ENCODE results near the gene WDR5.

Gene WDR5

DNA sequence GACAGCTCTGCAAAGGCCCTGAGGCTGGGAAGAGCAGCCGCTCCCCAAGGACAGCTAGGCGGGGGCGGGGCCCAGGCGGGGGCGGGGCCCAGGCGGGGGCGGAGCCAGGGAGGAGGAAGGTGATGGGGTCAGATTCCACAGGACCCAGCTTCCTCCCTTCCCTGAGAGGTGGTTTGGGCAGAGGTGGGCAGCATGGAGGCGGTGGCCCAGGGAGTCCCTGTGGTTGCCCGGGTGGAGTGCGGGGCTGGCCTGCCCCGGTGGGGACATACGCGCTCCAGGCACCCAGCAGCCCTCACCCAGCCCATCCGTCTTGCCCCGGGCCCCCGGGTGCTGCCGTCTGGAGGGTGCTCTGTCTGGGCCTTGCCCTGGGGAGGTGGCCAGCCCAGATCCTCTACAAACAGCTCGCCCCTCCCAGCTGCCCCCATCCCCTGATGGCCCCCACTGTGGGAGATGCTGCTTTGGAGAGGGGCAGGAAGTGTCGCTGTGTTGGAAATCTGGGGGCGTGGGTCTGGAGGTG, 39.5 kb downstream of the WDR5 start:
- DNase-seq: no peak

DNA sequence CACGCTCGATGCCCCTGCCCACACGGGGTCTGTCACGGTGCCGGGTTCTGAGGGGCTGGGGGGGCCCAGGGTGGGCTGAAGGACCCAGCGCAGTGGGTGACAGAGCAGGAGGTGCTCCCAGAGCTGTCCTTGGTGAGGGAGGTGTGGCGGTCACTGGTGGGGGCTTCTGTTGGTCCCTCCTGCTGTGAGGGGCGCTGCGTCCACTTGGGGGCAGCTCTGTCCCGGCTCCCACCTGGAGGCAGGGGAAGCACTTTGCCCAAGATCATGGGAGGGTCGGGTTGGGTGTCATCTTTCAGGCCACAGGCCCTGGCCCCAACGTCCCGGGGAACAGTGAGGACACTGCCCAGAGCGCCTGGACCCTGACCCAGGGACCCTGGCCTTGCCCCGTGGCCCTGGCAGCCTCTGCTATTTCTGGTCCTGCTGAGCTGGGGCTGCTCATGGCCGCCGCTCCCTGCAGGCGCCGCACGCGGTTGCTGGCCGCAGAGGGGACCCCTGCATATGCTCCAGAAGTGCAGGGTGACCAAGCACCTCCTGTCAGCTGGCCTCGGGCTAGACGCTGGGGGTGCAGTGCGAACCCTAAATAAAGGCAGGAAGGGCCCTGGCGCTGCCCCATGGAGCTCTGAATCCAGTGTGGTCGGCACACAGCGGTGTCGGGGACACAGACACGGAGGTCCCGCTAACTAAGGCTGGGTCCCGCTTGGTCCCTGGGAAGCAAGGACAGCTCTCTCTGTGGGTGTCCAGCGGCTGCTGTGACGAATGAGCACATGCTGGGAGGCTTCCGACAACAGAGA, 40.1 kb downstream of the WDR5 start:
- DNase-seq: no peak

DNA sequence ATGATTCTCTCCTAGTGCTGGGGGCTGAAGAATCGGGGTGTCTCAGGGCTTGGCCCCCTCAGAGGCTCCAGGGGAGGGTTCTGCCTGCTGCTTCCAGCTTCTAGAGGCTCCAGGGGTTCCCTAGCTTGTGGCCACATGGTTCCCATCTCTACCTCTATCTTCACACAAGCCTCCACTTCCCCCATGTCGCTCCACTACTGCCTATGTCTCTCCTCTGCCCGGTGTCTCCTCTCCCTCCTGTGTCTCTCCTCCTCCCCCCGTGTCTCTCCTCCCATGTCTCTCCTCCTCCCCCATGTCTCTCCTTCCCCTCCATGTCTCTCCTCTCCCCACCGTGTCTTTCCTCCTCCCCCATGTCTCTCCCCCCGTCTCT, 40.7 kb downstream of the WDR5 start:
- no peak for DNase-seq

DNA sequence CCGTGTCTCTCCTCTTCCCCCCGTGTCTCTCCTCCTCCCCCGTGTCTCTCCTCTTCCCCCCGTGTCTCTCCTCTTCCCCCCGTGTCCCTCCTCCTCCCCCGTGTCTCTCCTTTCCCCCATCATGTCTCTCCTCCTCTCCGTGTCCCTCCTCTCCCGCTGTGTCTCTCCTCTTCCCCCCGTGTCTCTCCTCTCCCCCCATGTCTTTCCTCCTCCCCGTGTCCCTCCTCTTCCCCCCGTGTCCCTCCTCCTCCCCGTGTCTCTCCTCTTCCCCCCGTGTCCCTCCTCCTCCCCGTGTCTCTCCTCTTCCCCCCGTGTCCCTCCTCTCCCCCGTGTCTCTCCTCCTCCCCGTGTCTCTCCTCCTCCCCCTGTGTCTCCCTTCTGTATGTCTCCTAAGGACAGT, 41.3 kb downstream of the WDR5 start:
- DNase-seq: no peak

DNA sequence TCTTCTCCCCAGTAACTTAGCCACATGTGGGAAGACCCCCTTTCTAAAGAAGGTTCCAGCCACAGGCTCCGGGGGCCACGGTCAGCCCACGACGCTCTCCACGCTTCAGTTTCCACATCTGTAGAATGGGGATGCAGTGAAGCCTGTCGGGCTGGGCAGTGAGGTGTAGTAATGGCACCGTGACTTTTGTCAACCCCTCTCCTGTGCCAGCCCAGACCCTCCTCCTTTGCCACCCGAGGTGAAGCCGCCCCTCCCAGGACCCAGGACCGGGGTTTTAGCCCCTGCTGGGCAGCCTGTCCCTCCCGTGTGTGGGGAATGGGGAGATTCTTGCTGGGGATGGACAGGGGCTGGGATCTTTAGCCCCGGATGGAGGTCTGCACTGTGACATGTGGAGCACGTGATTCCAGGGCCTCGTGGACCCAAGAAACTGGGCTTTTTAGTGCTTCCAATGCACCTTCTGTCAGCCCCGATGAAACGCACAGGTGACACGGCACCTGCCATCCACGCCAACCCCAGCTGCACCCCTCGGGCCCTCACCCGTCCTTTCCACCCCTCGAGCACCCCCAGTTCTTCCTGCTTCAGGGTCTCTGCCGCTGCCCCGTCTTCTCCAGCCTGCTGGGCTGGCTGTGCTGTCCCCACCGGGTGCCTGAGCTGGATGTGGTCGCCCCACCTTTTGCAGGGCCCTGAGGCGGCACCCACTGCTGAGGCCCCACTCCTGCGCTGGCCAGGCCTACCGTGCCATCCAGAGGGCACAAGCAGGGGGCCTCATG, 41.9 kb downstream of the WDR5 start:
- no peak for DNase-seq

DNA sequence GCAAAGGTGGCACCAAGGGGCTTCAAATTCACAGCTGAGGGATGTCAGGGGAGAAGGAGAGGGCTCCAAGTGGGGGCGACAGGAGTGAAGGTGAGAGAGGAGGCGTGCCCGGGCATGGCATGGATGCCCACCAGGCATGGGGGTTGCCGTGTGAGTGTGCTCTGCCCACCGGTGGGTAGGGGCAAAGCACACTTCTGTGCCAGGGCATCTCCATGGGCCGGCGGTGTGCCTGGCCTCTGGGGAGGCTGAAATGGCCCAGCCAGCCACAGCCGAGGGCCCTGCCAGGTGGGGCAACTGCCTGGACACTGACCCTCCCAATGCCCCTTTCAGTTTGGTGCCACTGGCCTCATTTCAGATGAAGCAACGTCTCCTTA, 42.5 kb downstream of the WDR5 start:
- DNase-seq: no peak

DNA sequence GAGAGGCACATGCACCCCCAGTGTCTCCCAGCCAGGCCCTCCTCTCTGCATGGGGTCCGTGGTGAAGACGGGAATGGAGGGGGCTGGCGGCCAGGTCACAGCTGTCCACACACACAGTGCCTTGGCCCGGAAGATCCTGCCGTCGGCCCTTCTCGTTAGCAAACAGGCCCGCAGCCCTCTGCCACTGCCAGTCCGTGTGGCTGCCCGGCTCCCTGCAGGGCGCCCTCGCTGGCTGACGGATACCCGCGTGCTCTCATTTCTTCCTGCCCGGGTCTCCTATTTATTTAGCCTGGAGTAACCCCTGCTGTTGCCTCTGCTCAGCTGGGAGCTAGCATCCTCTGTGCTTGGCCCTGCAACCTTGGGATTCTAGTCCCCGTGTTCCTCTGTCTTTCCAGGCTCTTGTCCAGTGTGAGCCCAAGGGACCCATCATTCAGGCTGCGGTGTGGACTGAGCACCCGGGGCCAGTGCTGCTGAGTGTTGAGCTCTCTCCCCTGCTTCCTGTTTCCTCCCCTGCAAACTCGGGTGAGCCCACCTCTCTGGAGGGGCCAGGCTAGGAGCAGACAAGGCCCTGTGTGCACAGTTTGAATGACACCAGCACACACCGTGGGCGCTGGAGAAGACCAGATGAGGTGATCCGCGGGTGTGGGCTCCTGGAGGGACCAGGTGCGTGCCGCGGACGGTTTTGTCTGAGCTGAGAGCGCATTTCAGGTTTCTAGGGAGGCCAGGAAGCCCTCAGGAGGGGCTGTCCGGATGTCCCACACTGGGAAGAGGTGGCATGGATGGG, 43.1 kb downstream of the WDR5 start:
- no peak for DNase-seq

DNA sequence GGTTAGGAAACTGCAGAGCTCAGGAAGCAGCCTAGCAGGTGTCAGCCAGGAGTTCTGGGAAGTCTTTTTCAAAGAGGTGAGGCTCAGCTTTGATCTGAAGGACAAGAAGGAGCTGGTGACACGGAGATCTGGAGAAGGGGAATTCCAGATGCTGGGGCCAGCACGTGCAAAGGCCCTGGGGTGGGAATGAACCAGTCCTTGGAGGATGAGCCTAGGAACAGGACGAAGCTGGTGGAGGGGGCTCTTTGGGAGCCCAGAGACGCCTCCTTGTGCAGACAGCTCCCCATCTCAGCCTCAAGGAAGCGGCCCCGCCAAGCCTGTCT, 43.7 kb downstream of the WDR5 start:
- DNase-seq: no peak

DNA sequence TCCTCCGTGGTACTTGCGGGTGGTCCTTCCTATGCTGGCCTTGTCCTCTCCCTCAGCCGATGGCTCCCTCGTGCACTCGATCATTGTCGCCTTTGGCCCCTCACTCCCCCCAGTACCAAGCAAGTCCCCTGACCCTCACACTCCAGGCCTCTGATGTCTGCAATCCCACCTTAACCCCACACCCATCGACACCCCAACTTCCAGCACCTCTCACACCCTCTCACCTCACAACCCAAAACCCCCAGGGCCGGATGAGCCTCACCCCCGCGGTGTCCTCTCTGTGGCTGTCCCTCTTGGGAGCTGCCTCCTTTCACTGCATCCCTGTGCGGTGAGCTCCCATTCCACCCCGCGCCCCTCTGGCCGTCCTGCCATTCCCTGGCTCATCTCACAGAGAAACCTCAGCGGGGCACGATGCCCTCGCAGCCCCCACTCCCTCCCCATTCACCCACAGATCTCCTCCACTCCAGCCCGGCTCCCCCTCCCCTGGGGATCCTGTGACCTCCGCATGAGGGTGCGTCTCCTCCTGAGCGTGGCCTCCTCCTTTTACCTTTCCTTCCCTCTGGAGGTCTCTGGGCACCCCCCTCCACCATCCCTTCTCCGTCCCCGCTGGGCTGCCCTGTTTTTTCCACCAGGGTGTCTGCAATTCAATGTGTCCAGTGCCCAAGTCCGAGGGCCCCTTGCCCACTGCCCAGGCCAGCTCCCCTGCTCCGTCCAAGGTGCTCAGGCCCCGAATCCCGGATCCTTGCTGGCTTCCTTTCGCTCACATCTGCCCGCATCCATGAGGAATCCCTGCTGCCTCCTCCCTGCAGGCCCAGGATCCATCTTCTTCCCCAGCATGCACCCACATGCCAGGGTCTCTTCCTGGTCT, 44.3 kb downstream of the WDR5 start:
- DNase-seq: no peak

DNA sequence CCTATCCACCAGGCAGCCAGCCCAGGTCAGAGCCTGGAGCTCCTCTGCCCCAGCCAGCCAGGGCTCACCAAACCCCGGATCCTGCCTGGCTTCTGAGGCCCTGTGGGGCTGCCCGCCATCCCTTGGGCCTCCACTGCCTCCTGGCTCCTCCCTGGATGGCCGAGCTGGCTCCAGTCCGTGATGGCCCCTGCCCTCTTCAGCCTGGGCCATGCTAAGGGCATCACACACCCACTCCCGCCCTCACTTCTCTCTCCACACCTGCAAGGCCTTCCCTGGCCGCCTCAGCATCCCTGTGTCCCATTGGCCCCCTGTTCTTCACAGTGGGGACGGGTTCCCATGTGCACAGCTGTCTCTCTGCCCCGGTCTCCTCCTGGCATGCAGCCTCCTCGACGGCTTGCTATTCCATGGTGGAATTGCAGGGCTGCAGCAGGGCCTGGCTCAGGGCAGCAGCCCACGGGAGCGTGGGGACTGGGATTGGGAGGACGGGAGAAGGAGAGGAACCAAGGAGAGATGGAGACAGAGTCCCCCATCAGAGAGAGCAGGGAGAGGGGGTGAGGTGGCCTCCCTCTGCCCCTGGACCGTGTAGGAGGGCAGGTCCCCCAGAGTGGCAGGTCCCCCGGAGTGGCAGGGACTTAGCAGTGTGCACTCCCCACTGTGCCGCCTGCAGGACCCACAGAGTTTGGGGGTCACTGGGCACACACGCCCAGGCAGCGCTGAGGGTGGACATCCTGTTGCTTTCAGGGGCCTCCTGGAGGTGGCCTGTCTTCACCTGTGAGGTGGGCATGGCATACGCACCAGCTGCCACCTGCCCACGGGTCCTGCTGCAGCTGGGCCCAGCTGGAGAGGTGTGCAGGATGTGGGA, 45.1 kb downstream of the WDR5 start:
- DNase-seq: no peak

DNA sequence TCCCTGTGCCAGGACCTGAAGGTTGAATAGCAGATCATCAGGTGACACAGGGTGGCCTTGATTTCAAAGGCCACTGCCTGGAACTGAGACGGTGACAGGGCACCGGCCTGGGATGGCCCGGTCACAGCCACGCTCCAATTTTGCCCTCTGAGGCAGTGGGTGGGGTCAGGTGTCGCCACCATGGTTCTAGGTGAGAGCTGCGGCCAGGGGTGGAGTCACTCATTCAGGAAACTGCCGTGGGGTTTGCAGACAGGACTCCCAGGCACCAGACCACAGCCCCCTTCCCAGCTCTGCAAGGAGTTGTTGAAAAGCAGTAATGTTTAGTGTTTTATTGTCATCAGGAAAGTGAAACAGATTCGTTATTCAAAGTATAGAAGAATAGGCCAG, 45.8 kb downstream of the WDR5 start:
- DNase-seq: no peak

DNA sequence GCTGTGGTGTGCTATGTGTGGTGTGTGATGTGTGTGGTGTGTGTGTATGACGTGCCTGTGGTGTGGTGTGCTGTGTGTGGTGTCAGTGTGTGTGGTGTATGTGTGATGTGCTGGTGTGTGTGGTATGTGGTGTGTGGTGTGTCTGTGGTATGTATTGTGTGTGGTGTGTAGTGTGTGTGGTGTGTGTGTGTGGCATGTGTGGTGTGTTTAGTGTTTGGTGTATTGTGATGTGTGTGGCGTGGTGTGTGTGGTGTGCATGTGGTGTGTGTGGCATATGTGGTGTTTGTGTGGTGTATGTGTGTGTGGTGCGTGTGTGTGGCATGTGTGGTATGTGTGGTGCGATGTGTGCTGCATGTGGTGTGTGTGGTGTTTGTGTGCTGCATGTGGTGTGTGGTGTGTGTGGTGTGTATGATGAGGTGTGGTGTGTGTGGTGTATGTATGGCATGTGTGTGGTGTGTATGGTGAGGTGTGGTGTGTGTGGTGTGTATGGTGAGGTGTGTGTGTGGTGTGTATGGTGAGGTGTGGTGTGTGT, 46.7 kb downstream of the WDR5 start:
- no peak for DNase-seq

DNA sequence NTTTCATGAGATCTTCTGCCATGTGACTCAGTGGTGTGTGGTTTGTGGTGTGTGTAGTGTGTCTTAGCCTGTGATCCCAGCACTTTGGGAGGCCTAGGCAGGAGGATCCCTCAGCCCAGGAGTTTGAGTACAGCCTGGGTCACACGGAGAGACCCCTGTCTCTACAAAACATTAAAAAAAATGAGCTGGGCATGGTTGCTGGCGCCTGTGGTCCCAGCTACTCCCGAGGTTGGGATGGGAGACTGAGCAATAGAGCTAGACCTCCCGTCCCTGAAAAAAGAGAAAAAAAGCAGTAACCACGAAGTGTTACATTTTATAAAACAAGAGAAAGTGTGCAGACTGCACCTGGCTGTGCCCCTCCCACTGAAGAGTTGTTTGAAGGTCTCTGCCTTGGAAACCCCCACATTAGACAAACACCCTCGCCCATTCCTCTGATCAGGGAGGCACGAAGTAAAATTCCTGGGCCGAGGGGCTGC, 49.7 kb downstream of the WDR5 start:
- DNase-seq: no peak

DNA sequence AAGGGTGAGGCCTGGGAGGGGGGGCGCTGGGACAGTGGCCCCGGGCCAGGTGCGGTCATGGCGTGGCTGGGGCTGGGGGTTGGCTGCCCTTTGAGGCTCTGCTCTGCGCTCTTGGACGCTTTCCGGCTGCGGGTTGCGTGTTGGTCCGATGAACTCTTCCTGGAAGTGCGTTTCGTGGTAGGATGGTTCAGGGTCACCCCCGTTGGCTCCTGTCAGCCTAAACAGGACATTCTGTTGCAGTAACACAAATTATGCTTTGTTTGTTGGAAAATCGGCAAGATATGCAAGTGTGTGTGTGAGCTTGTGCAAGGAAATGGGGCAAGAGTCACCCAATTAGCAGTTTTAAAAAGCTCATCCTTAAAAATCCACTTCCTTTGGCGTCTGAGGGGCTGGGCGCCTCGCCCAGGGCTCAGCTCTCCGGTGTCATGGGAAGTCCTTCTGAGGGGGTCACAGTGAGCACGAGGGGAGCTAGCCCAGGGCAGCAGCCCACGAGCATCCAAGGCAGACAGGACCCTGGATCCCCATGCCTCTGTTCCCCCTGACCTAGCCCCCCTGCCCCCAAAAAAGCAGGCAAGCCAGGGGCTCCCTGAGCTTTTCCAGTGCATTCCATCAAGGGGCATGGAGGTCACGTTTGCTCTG, 50.7 kb downstream of the WDR5 start:
- no peak for DNase-seq

DNA sequence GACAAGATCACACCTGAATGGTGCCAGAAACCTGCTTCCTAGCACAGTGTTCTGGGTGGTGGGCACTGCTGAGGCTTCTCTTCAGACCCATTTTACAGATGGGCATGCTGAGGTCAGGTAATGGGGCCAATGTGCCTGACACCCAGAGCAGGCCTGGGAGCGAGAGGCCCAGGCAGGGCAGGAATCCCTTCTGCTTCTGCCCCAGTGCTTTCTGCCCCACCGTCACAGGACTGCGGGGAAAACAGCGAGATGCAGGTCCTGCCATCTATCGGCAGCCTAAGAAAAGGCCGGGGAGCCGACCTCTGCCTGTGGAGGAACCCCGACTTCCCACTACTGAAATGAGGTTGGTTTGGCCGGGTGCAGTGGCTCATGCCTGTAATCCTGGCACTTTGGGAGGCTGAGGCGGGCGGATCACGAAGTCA, 51.2 kb downstream of the WDR5 start:
- no peak for DNase-seq

DNA sequence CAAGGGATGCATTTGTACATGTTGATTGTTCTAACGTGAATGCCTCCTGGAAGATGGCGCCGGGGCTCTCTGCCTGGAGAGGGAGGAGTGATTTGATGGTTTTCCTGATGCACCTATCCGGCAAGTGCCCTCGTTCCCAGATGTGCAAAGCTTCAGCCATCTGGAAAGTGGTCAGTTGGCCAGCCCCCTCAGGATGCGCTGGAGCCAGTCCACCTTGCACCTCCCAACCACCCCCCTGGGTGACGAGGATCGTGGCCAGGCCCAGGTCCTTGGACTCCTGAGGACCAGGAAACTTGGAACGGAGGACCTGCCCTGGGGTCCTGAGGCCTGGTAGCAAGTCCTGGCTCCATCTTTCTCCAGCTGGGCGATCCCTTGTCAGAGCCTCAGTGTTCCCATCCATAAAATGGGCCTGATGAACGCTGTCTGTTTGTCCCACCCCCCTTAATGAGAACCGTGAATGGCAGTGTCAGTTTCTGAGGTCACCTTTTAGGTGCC, 52.1 kb downstream of the WDR5 start:
- DNase-seq: no peak

DNA sequence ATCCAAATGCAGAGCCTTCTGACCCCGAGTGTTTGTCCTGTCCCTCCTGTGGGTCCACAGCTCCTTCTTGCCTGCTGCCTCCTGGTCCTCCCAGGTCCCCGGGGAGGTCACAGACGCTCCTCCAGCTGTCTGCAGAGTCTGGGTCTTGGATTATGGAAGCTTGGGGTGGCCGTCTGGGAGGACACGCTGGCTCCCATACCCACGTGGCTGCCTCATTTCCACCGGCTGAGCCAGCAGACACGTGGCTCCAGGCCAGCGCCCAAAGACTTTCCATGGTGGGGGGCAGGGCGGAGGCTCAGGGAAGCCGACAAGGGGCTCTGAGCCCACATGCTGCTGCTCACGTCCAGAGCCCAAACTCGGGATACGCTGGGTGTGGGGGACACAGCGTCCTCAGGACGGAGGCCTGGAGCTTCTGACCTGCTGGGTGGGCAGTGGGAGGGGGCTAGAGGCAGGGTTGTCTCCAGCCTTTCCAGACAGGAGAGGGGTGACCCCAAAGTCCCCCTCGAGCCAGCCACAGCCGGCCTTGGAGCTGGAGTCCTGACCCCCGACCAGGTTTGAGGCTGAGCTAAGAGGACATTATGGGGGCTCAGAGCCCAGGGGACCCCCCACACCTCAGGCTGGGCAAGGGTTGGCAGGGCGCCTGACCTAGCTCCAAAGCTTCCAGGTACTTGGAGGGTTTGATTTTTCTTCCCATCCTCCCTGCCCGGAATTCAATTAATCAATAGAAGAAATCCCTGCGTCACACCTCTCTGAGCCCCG, 52.7 kb downstream of the WDR5 start:
- no peak for DNase-seq

DNA sequence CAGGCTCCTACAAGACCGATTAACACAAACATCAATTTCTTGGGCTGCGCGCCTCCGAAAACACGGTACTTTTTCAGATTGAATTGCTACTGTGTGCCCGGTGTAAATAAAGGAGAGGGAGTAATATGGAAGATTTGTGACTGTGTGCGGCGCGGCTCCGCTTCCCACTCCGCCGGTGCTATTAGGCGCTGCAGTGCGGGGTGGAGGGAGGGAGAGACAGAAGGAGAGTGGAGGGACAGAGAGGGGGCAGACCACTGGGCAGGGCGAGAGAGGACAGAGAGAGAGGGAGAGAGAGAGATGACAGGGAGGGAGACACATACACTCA, 53.2 kb downstream of the WDR5 start:
- no peak for DNase-seq

DNA sequence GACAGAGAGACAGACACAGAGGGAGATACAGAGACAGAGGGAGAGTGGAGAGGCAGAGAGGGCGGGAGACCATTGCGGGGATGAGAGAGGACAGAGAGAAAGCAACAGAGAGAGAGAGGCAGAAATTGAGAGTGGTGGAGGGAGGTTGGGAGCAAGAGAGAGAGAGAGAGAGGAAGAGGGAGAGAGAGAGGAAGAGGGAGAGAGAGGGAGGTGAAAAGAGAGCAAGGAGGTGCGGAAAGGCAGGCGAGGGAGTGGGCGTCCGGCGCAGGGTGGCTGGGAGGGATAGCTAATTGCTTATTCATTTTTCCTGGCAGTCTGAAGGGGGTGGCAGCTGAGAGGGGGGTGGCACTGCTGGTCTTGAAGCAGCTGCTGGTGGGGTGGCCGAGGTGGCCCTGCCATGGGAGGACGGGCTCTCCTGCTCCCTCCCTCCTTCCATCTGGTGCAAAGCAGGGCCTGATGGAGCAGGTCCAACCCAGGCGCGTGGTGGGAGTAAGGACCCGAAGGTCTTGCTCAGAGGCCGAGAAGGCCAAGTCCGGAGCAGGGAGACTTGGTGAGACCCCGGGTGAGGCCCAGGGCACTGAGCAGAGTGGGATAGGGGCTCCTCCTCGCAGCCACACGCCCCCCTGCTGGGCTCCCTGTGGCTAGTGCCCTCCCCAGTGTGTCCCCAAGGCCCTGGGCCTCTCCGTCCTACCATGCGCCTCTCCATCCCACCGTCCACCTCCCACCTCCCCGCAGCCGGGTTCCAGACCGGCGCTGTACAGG, 53.8 kb downstream of the WDR5 start:
- DNase-seq: no peak

All from NK-92 treated with Interleukin-12 subunit alpha and Interleukin-12 subunit beta, amount 100 ng/mL, for 24 hours (cell line).